WTC11 (cell line): Measurements from ENCODE around the gene PCDH9. TPM values are rescaled to one million over a fixed set of nuclear protein-coding genes. Genes with fewer than 3 reads are reported as not detected.

Source experiments
- ATAC-seq: fragments of 200-7000 bp; cut with Tn5 transposase; 2 replicates; pipeline ENCODE4 v1.10.0; 2021; ENCODE audit warnings: mild to moderate bottlenecking, moderate library complexity
- CTCF ChIA-PET: fragments of 300-600 bp; sonication (Branson Sonifier 250); formaldehyde crosslinking; loops from one replicate; lab custom pipeline; 2021; ENCODE audit warnings: antibody characterized with exemption; lab: Charles Lee
- POLR2A ChIA-PET: fragments of 350-600 bp; sonication (Branson Sonifier 250); formaldehyde crosslinking; loops from one replicate; lab custom pipeline; 2021; ENCODE audit warnings: antibody characterized with exemption; lab: Charles Lee
- DNase-seq: peaks from one replicate; pipeline ENCODE4 v3.0.0; 2021; ENCODE audit warnings: low spot score
- H3K27ac Mint-ChIP-seq: 2 replicates; pipeline ENCODE4 v1.8.0; 2021; ENCODE audit warnings: mixed read lengths
- H3K27me3 Mint-ChIP-seq: 2 replicates; pipeline ENCODE4 v1.8.0; 2021; ENCODE audit warnings: low read depth, mild to moderate bottlenecking, moderate library complexity, mixed read lengths
- H3K36me3 Mint-ChIP-seq: 2 replicates; pipeline ENCODE4 v1.8.0; 2021; ENCODE audit warnings: mixed read lengths
- H3K4me1 Mint-ChIP-seq: 2 replicates; pipeline ENCODE4 v1.8.0; 2022; ENCODE audit warnings: mixed read lengths
- H3K4me3 Mint-ChIP-seq: 2 replicates; pipeline ENCODE4 v1.8.0; 2021; ENCODE audit warnings: mild to moderate bottlenecking, moderate library complexity, mixed read lengths
- H3K9me3 Mint-ChIP-seq: 2 replicates; pipeline ENCODE4 v1.8.0; 2021; ENCODE audit warnings: mixed read lengths
- CBFB ChIP-seq: sonication (generic); formaldehyde crosslinking; IDR thresholded peaks from 2 replicates; pipeline ENCODE4 v1.8.1; 2022; ENCODE audit warnings: mild to moderate bottlenecking, low read depth, missing genetic modification reagents
- CREB1 ChIP-seq: sonication (generic); formaldehyde crosslinking; IDR thresholded peaks from 2 replicates; pipeline ENCODE4 v1.8.0; 2023; ENCODE audit warnings: mild to moderate bottlenecking, missing genetic modification reagents
- EMX1 ChIP-seq: fragments of 250-450 bp; sonication (Bioruptor Pico); IDR thresholded peaks from 2 replicates; pipeline ENCODE4 v1.8.0; 2021; ENCODE audit warnings: mild to moderate bottlenecking
- FOXK1 ChIP-seq: sonication (generic); formaldehyde crosslinking; IDR thresholded peaks from 2 replicates; pipeline ENCODE4 v1.8.0; 2022; ENCODE audit warnings: mild to moderate bottlenecking, moderate library complexity, missing genetic modification reagents
- GTF2I ChIP-seq: fragments of 250-450 bp; sonication (Bioruptor Pico); conservative IDR thresholded peaks from 2 replicates; pipeline ENCODE4 v1.4.0; 2021; ENCODE audit warnings: mild to moderate bottlenecking
- NFE2L1 ChIP-seq: sonication (generic); formaldehyde crosslinking; IDR thresholded peaks from 2 replicates; pipeline ENCODE4 v1.8.1; 2023; ENCODE audit warnings: missing genetic modification reagents
- PRRX2 ChIP-seq: fragments of 250-450 bp; sonication (Bioruptor Pico); IDR thresholded peaks from 2 replicates; pipeline ENCODE4 v1.8.0; 2021; ENCODE audit warnings: mild to moderate bottlenecking
- RELA ChIP-seq: sonication (generic); formaldehyde crosslinking; IDR thresholded peaks from 2 replicates; pipeline ENCODE4 v1.8.1; 2022; ENCODE audit warnings: missing genetic modification reagents, mild to moderate bottlenecking, borderline replicate concordance
- SMAD3 ChIP-seq: sonication (generic); formaldehyde crosslinking; IDR thresholded peaks from 2 replicates; pipeline ENCODE4 v1.8.0; 2022; ENCODE audit warnings: missing genetic modification reagents, mild to moderate bottlenecking, borderline replicate concordance
- TP53 ChIP-seq: sonication (generic); formaldehyde crosslinking; IDR thresholded peaks from 2 replicates; pipeline ENCODE4 v1.8.1; 2023; ENCODE audit warnings: mild to moderate bottlenecking, missing genetic modification reagents
- ZNF138 ChIP-seq: sonication (generic); formaldehyde crosslinking; conservative IDR thresholded peaks from 2 replicates; pipeline ENCODE4 v1.8.1; 2022; ENCODE audit warnings: mild to moderate bottlenecking, moderate library complexity, missing genetic modification reagents
- ZNF396 ChIP-seq: fragments of 250-450 bp; sonication (Bioruptor Pico); IDR thresholded peaks from 2 replicates; pipeline ENCODE4 v1.8.0; 2021; ENCODE audit warnings: mild to moderate bottlenecking, moderate library complexity, borderline replicate concordance
- ZNF416 ChIP-seq: fragments of 250-450 bp; sonication (Bioruptor Pico); IDR thresholded peaks from 2 replicates; pipeline ENCODE4 v1.9.0; 2021; ENCODE audit warnings: mild to moderate bottlenecking, inconsistent platforms
- total RNA-seq: library from RNA; stranded (reverse); gene quantifications from 3 replicates; pipeline ENCODE4 v1.2.3, GENCODE V29; 2021
- TF ChIP-seq, protein P1 (sequence below): fragments of 250-450 bp; sonication (Bioruptor Pico); IDR thresholded peaks from 2 replicates; pipeline ENCODE4 v1.9.0; 2021; ENCODE audit warnings: mild to moderate bottlenecking
- TF ChIP-seq, protein P2 (sequence below): fragments of 250-450 bp; sonication (Bioruptor Pico); IDR thresholded peaks from 2 replicates; pipeline ENCODE4 v1.9.0; 2021; ENCODE audit warnings: moderate library complexity, mild to moderate bottlenecking, inconsistent platforms, borderline replicate concordance
- TF ChIP-seq, protein P3 (sequence below): sonication (generic); formaldehyde crosslinking; IDR thresholded peaks from 2 replicates; pipeline ENCODE4 v1.8.0; 2022; ENCODE audit warnings: mild to moderate bottlenecking, missing genetic modification reagents
- TF ChIP-seq, protein P4 (sequence below): sonication (generic); formaldehyde crosslinking; IDR thresholded peaks from 2 replicates; pipeline ENCODE4 v1.8.0; 2023; ENCODE audit warnings: mild to moderate bottlenecking, missing genetic modification reagents
- TF ChIP-seq, protein P5 (sequence below): sonication (generic); formaldehyde crosslinking; IDR thresholded peaks from 2 replicates; pipeline ENCODE4 v1.8.0; 2022; ENCODE audit warnings: mild to moderate bottlenecking, missing genetic modification reagents
- TF ChIP-seq, protein P6 (sequence below): sonication (generic); formaldehyde crosslinking; IDR thresholded peaks from 2 replicates; pipeline ENCODE4 v1.8.0; 2023; ENCODE audit warnings: missing genetic modification reagents, mild to moderate bottlenecking, borderline replicate concordance
- TF ChIP-seq, protein P7 (sequence below): sonication (generic); formaldehyde crosslinking; IDR thresholded peaks from 2 replicates; pipeline ENCODE4 v1.8.1; 2023; ENCODE audit warnings: mild to moderate bottlenecking, missing genetic modification reagents, moderate library complexity

PCDH9 gene
- total RNA-seq, 1 experiment from 2014 or later = 0.48 TPM

DNA sequence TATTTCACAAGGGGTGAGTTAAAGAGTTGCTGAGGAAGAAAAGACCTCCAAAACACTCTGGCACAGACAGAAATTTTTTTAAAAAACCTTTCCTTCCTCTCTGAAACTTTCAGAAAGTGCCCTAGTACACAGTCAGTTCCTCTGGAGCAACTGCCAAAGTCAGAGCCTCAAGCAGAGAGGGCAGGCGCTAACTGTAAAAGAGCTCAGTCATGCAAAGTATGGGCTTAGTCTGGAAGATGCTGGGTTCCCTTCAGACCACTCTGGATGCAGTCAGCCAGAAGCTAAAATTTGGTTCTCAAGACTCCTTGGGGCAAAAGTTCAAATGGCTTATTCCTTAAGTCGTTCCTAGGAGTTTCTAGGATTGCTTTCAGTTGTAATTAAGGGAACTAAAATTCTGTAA is 671.6 kb downstream of the PCDH9 start (continued):
- no peak for TF ChIP-seq FOXK1 (CRISPR knock-in tag)
- TF ChIP-seq, protein P1, sequence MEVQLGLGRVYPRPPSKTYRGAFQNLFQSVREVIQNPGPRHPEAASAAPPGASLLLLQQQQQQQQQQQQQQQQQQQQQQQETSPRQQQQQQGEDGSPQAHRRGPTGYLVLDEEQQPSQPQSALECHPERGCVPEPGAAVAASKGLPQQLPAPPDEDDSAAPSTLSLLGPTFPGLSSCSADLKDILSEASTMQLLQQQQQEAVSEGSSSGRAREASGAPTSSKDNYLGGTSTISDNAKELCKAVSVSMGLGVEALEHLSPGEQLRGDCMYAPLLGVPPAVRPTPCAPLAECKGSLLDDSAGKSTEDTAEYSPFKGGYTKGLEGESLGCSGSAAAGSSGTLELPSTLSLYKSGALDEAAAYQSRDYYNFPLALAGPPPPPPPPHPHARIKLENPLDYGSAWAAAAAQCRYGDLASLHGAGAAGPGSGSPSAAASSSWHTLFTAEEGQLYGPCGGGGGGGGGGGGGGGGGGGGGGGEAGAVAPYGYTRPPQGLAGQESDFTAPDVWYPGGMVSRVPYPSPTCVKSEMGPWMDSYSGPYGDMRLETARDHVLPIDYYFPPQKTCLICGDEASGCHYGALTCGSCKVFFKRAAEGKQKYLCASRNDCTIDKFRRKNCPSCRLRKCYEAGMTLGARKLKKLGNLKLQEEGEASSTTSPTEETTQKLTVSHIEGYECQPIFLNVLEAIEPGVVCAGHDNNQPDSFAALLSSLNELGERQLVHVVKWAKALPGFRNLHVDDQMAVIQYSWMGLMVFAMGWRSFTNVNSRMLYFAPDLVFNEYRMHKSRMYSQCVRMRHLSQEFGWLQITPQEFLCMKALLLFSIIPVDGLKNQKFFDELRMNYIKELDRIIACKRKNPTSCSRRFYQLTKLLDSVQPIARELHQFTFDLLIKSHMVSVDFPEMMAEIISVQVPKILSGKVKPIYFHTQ (CRISPR knock-in tag) = no peak
- no peak for TF ChIP-seq NFE2L1 (CRISPR knock-in tag)
- TF ChIP-seq, protein P2, sequence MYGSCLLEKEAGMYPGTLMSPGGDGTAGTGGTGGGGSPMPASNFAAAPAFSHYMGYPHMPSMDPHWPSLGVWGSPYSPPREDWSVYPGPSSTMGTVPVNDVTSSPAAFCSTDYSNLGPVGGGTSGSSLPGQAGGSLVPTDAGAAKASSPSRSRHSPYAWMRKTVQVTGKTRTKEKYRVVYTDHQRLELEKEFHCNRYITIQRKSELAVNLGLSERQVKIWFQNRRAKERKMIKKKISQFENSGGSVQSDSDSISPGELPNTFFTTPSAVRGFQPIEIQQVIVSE (CRISPR knock-in tag) = no peak
- TF ChIP-seq, all 79 proteins: peak for 0

DNA sequence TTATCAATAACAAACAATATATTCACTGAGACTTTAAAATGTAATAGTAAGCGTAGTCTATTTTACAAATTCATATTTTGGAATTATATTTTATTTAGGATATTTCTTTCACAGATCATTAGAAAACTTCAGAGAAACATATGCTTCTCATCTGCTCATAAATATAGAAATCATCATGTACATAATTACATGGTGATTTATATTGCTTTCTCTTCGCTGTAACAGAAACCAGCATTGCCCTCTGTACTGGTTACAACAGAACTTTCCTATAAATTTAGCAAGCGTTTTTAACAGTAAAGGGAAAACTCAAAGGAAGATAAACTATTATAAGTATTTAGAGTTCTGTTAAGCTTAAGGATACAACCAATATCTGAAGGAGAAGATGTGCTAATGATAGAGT is 672.8 kb downstream of the PCDH9 start:
- TF ChIP-seq ZNF416 (no peak), CBFB (no peak), ZNF396 (no peak), EMX1 (no peak), TP53 (CRISPR knock-in tag) (no peak), GTF2I (CRISPR knock-in tag) (no peak), SMAD3 (CRISPR knock-in tag) (no peak), RELA (no peak), ZNF138 (CRISPR knock-in tag) (no peak), PRRX2 (CRISPR knock-in tag) (no peak), CREB1 (CRISPR knock-in tag) (no peak)
- TF ChIP-seq, protein P3, sequence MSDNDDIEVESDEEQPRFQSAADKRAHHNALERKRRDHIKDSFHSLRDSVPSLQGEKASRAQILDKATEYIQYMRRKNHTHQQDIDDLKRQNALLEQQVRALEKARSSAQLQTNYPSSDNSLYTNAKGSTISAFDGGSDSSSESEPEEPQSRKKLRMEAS = no peak
- TF ChIP-seq, protein P4, sequence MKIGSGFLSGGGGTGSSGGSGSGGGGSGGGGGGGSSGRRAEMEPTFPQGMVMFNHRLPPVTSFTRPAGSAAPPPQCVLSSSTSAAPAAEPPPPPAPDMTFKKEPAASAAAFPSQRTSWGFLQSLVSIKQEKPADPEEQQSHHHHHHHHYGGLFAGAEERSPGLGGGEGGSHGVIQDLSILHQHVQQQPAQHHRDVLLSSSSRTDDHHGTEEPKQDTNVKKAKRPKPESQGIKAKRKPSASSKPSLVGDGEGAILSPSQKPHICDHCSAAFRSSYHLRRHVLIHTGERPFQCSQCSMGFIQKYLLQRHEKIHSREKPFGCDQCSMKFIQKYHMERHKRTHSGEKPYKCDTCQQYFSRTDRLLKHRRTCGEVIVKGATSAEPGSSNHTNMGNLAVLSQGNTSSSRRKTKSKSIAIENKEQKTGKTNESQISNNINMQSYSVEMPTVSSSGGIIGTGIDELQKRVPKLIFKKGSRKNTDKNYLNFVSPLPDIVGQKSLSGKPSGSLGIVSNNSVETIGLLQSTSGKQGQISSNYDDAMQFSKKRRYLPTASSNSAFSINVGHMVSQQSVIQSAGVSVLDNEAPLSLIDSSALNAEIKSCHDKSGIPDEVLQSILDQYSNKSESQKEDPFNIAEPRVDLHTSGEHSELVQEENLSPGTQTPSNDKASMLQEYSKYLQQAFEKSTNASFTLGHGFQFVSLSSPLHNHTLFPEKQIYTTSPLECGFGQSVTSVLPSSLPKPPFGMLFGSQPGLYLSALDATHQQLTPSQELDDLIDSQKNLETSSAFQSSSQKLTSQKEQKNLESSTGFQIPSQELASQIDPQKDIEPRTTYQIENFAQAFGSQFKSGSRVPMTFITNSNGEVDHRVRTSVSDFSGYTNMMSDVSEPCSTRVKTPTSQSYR (CRISPR knock-in tag) = no peak
- TF ChIP-seq, protein P5, sequence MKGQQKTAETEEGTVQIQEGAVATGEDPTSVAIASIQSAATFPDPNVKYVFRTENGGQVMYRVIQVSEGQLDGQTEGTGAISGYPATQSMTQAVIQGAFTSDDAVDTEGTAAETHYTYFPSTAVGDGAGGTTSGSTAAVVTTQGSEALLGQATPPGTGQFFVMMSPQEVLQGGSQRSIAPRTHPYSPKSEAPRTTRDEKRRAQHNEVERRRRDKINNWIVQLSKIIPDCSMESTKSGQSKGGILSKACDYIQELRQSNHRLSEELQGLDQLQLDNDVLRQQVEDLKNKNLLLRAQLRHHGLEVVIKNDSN (CRISPR knock-in tag) = no peak
- TF ChIP-seq, protein P1 (CRISPR knock-in tag) = no peak
- TF ChIP-seq, protein P6, sequence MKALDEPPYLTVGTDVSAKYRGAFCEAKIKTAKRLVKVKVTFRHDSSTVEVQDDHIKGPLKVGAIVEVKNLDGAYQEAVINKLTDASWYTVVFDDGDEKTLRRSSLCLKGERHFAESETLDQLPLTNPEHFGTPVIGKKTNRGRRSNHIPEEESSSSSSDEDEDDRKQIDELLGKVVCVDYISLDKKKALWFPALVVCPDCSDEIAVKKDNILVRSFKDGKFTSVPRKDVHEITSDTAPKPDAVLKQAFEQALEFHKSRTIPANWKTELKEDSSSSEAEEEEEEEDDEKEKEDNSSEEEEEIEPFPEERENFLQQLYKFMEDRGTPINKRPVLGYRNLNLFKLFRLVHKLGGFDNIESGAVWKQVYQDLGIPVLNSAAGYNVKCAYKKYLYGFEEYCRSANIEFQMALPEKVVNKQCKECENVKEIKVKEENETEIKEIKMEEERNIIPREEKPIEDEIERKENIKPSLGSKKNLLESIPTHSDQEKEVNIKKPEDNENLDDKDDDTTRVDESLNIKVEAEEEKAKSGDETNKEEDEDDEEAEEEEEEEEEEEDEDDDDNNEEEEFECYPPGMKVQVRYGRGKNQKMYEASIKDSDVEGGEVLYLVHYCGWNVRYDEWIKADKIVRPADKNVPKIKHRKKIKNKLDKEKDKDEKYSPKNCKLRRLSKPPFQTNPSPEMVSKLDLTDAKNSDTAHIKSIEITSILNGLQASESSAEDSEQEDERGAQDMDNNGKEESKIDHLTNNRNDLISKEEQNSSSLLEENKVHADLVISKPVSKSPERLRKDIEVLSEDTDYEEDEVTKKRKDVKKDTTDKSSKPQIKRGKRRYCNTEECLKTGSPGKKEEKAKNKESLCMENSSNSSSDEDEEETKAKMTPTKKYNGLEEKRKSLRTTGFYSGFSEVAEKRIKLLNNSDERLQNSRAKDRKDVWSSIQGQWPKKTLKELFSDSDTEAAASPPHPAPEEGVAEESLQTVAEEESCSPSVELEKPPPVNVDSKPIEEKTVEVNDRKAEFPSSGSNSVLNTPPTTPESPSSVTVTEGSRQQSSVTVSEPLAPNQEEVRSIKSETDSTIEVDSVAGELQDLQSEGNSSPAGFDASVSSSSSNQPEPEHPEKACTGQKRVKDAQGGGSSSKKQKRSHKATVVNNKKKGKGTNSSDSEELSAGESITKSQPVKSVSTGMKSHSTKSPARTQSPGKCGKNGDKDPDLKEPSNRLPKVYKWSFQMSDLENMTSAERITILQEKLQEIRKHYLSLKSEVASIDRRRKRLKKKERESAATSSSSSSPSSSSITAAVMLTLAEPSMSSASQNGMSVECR (CRISPR knock-in tag) = no peak
- TF ChIP-seq, protein P7, sequence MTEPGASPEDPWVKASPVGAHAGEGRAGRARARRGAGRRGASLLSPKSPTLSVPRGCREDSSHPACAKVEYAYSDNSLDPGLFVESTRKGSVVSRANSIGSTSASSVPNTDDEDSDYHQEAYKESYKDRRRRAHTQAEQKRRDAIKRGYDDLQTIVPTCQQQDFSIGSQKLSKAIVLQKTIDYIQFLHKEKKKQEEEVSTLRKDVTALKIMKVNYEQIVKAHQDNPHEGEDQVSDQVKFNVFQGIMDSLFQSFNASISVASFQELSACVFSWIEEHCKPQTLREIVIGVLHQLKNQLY = no peak
- ChIA-PET CTCF (no interaction called here), POLR2A (no interaction called here)
- H3K4me1 Mint-ChIP-seq = peaks cover 5% of the 10 kb centered on the region; the same call in 1 of the 2 replicates
- H3K4me3 Mint-ChIP-seq = no peak overlapping the region
- no peak overlapping the region for H3K27ac Mint-ChIP-seq
- ATAC-seq (no peak), DNase-seq (no peak)
- H3K36me3 Mint-ChIP-seq = peaks cover 17% of the 10 kb centered on the region
- H3K27me3 Mint-ChIP-seq = no peaks in the 10 kb centered on the region
- peaks cover 32% of the 10 kb centered on the region for H3K9me3 Mint-ChIP-seq
